WTC11 (cell line): Measurements from ENCODE around the gene PTPN3. TPM values are rescaled to one million over a fixed set of nuclear protein-coding genes. Genes with fewer than 3 reads are reported as not detected.

Experiments used
- ATAC-seq: fragments of 200-7000 bp; cut with Tn5 transposase; 2 replicates; pipeline ENCODE4 v1.10.0; 2021; ENCODE audit warnings: mild to moderate bottlenecking, moderate library complexity
- CTCF ChIA-PET: fragments of 300-600 bp; sonication (Branson Sonifier 250); formaldehyde crosslinking; loops from one replicate; lab custom pipeline; 2021; ENCODE audit warnings: antibody characterized with exemption; lab: Charles Lee
- POLR2A ChIA-PET: fragments of 350-600 bp; sonication (Branson Sonifier 250); formaldehyde crosslinking; loops from one replicate; lab custom pipeline; 2021; ENCODE audit warnings: antibody characterized with exemption; lab: Charles Lee
- DNase-seq: peaks from one replicate; pipeline ENCODE4 v3.0.0; 2021; ENCODE audit warnings: low spot score
- H3K27ac Mint-ChIP-seq: 2 replicates; pipeline ENCODE4 v1.8.0; 2021; ENCODE audit warnings: mixed read lengths
- H3K27me3 Mint-ChIP-seq: 2 replicates; pipeline ENCODE4 v1.8.0; 2021; ENCODE audit warnings: low read depth, mild to moderate bottlenecking, moderate library complexity, mixed read lengths
- H3K36me3 Mint-ChIP-seq: 2 replicates; pipeline ENCODE4 v1.8.0; 2021; ENCODE audit warnings: mixed read lengths
- H3K4me1 Mint-ChIP-seq: 2 replicates; pipeline ENCODE4 v1.8.0; 2022; ENCODE audit warnings: mixed read lengths
- H3K4me3 Mint-ChIP-seq: 2 replicates; pipeline ENCODE4 v1.8.0; 2021; ENCODE audit warnings: mild to moderate bottlenecking, moderate library complexity, mixed read lengths
- H3K9me3 Mint-ChIP-seq: 2 replicates; pipeline ENCODE4 v1.8.0; 2021; ENCODE audit warnings: mixed read lengths
- ATF6 ChIP-seq: sonication (generic); formaldehyde crosslinking; IDR thresholded peaks from 2 replicates; pipeline ENCODE4 v1.8.1; 2023; ENCODE audit warnings: mild to moderate bottlenecking, missing genetic modification reagents
- CDX4 ChIP-seq: fragments of 250-450 bp; sonication (Bioruptor Pico); IDR thresholded peaks from 2 replicates; pipeline ENCODE4 v1.9.0; 2021; ENCODE audit warnings: moderate library complexity, mild to moderate bottlenecking, inconsistent platforms, borderline replicate concordance
- CREB1 ChIP-seq: sonication (generic); formaldehyde crosslinking; IDR thresholded peaks from 2 replicates; pipeline ENCODE4 v1.8.0; 2023; ENCODE audit warnings: mild to moderate bottlenecking, missing genetic modification reagents
- EMX1 ChIP-seq: fragments of 250-450 bp; sonication (Bioruptor Pico); IDR thresholded peaks from 2 replicates; pipeline ENCODE4 v1.8.0; 2021; ENCODE audit warnings: mild to moderate bottlenecking
- ERG ChIP-seq: fragments of 250-450 bp; sonication (Bioruptor Pico); IDR thresholded peaks from 2 replicates; pipeline ENCODE4 v1.8.0; 2021; ENCODE audit warnings: mild to moderate bottlenecking
- ESRRA ChIP-seq: sonication (generic); formaldehyde crosslinking; IDR thresholded peaks from 2 replicates; pipeline ENCODE4 v1.8.1; 2022; ENCODE audit warnings: mild to moderate bottlenecking, missing genetic modification reagents, borderline replicate concordance
- FOXP1 ChIP-seq: sonication (generic); formaldehyde crosslinking; IDR thresholded peaks from 2 replicates; pipeline ENCODE4 v1.8.0; 2022; ENCODE audit warnings: missing genetic modification reagents, mild to moderate bottlenecking, moderate library complexity, borderline replicate concordance
- IRF2 ChIP-seq: sonication (generic); formaldehyde crosslinking; IDR thresholded peaks from 2 replicates; pipeline ENCODE4 v1.8.0; 2022; ENCODE audit warnings: low read depth, missing genetic modification reagents, borderline replicate concordance
- KAT7 ChIP-seq: sonication (generic); formaldehyde crosslinking; IDR thresholded peaks from 2 replicates; pipeline ENCODE4 v1.8.1; 2023; ENCODE audit warnings: missing genetic modification reagents, mild to moderate bottlenecking, borderline replicate concordance
- MLX ChIP-seq: sonication (generic); formaldehyde crosslinking; IDR thresholded peaks from 2 replicates; pipeline ENCODE4 v1.8.1; 2023; ENCODE audit warnings: mild to moderate bottlenecking, missing genetic modification reagents, moderate library complexity
- NFYB ChIP-seq: sonication (generic); formaldehyde crosslinking; conservative IDR thresholded peaks from 2 replicates; pipeline ENCODE4 v1.8.0; 2022; ENCODE audit warnings: low read depth, missing genetic modification reagents
- PREB ChIP-seq: sonication (generic); formaldehyde crosslinking; IDR thresholded peaks from 2 replicates; pipeline ENCODE4 v1.8.1; 2022; ENCODE audit warnings: mild to moderate bottlenecking, missing genetic modification reagents, moderate library complexity, borderline replicate concordance
- SMAD3 ChIP-seq: sonication (generic); formaldehyde crosslinking; IDR thresholded peaks from 2 replicates; pipeline ENCODE4 v1.8.0; 2022; ENCODE audit warnings: missing genetic modification reagents, mild to moderate bottlenecking, borderline replicate concordance
- ZMAT4 ChIP-seq: fragments of 250-450 bp; sonication (Bioruptor Pico); IDR thresholded peaks from 2 replicates; pipeline ENCODE4 v1.9.0; 2021; ENCODE audit warnings: mild to moderate bottlenecking
- ZNF121 ChIP-seq: sonication (generic); formaldehyde crosslinking; IDR thresholded peaks from 2 replicates; pipeline ENCODE4 v1.8.0; 2023; ENCODE audit warnings: missing genetic modification reagents
- ZNF232 ChIP-seq: sonication (generic); formaldehyde crosslinking; IDR thresholded peaks from 2 replicates; pipeline ENCODE4 v1.8.0; 2022; ENCODE audit warnings: mild to moderate bottlenecking, missing genetic modification reagents
- ZNF263 ChIP-seq: sonication (generic); formaldehyde crosslinking; IDR thresholded peaks from 2 replicates; pipeline ENCODE4 v1.8.1; 2022; ENCODE audit warnings: low read depth, mild to moderate bottlenecking, moderate library complexity, missing genetic modification reagents
- ZNF317 ChIP-seq: sonication (generic); formaldehyde crosslinking; IDR thresholded peaks from 2 replicates; pipeline ENCODE4 v1.8.1; 2023; ENCODE audit warnings: low read depth, mild to moderate bottlenecking, moderate library complexity, missing genetic modification reagents, borderline replicate concordance
- ZNF512 ChIP-seq: sonication (generic); formaldehyde crosslinking; IDR thresholded peaks from 2 replicates; pipeline ENCODE4 v1.8.1; 2022; ENCODE audit warnings: missing genetic modification reagents, borderline replicate concordance
- total RNA-seq: library from RNA; stranded (reverse); gene quantifications from 3 replicates; pipeline ENCODE4 v1.2.3, GENCODE V29; 2021

The PTPN3 gene
- total RNA-seq, 1 experiment from 2014 or later, result 1.7 TPM

GRCh38 chr9:109536859-109537258, 38.8 kb upstream of the PTPN3 start:
- no peaks in the 10 kb centered on the region for H3K4me1 Mint-ChIP-seq
- CTCF ChIA-PET, result no interaction called here
- ATAC-seq (no peak), DNase-seq (no peak)
- no peaks in the 10 kb centered on the region for H3K36me3 Mint-ChIP-seq
- no peak overlapping the region for H3K27ac Mint-ChIP-seq
- POLR2A ChIA-PET, result no interaction called here
- no peak overlapping the region for H3K4me3 Mint-ChIP-seq
- H3K27me3 Mint-ChIP-seq, result no peaks in the 10 kb centered on the region
- H3K9me3 Mint-ChIP-seq, result peaks cover 5% of the 10 kb centered on the region
- no peak for TF ChIP-seq ZNF232 (CRISPR knock-in tag)
- TF ChIP-seq ATF6 (CRISPR knock-in tag), result no peak
- no peak for TF ChIP-seq MLX (CRISPR knock-in tag)
- TF ChIP-seq ZMAT4 (CRISPR knock-in tag), result no peak
- no peak for TF ChIP-seq KAT7 (CRISPR knock-in tag)
- TF ChIP-seq EMX1 (CRISPR knock-in tag), result no peak
- TF ChIP-seq ZNF121 (CRISPR knock-in tag), result no peak
- TF ChIP-seq ESRRA, result no peak
- no peak for TF ChIP-seq NFYB (CRISPR knock-in tag)
- no peak for TF ChIP-seq ERG (CRISPR knock-in tag)
- no peak for TF ChIP-seq CDX4
- no peak for TF ChIP-seq PREB (CRISPR knock-in tag)
- TF ChIP-seq ZNF512 (CRISPR knock-in tag), result no peak
- TF ChIP-seq CREB1 (CRISPR knock-in tag), result no peak
- TF ChIP-seq ZNF263, result no peak
- no peak for TF ChIP-seq ZNF317 (CRISPR knock-in tag)
- TF ChIP-seq FOXP1 (CRISPR knock-in tag), result no peak

GRCh38 chr9:109535365-109535764, 37.3 kb upstream of the PTPN3 start:
- Mint-ChIP-seq H3K36me3 (no peaks in the 10 kb centered on the region), H3K4me3 (no peak overlapping the region), H3K27me3 (no peaks in the 10 kb centered on the region), H3K27ac (no peak overlapping the region), H3K9me3 (peaks cover 5% of the 10 kb centered on the region), H3K4me1 (no peaks in the 10 kb centered on the region)
- CTCF ChIA-PET, result interaction anchor here (0.5 to 1.1 kb wide), 2 partner anchors 65 to 177 kb away, joined by 3 to 4 read pairs; no protein-coding TSS in a partner anchor
- no peak for DNase-seq
- TF ChIP-seq KAT7 (CRISPR knock-in tag) (no peak), SMAD3 (CRISPR knock-in tag) (no peak), IRF2 (CRISPR knock-in tag) (no peak)
- no peak for ATAC-seq
- POLR2A ChIA-PET, result no interaction called here
